GM18502 (cell line): ENCODE data around the gene TRPC6.

Source experiments
- ATAC-seq: cut with Tn5 transposase; IDR thresholded peaks from one replicate; pipeline ENCODE4 v1.9.1; 2021; ENCODE audit warnings: mild to moderate bottlenecking; ENCODE audit not compliant: unreplicated experiment, poor library complexity

Gene TRPC6

GRCh38 chr11:101583251-101584128 lies at the start of gene TRPC6:
Gene TRPC6, minus strand, starts transcription at chr11:101584007. Its CDS starts 504 bp downstream, at chr11:101583503.
- ATAC-seq = no peak

- no peak for ATAC-seq
Measured at GRCh38 chr11:101620026-101620425, 36.2 kb upstream of the TRPC6 start.

DNA sequence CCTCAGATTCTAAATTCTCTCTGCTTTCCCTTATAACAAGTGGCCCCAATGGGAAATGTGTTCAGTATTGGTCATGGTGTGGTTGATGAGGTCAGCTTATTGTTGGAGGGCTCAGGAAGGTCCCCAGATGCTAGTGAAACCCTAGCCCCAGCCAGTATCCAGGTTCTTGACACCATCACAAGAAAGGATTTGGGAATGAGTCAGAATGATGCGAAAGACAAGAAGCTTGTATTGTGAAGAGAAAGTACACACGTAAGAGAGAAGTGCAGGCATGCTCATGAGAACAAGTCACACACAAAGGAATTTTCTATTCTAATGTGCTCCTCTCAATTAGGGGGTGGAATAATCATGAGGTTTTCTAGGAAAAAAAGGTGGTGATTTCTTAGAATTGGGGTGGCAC lies 34.9 kb upstream of the TRPC6 start:
- ATAC-seq = no peak

DNA sequence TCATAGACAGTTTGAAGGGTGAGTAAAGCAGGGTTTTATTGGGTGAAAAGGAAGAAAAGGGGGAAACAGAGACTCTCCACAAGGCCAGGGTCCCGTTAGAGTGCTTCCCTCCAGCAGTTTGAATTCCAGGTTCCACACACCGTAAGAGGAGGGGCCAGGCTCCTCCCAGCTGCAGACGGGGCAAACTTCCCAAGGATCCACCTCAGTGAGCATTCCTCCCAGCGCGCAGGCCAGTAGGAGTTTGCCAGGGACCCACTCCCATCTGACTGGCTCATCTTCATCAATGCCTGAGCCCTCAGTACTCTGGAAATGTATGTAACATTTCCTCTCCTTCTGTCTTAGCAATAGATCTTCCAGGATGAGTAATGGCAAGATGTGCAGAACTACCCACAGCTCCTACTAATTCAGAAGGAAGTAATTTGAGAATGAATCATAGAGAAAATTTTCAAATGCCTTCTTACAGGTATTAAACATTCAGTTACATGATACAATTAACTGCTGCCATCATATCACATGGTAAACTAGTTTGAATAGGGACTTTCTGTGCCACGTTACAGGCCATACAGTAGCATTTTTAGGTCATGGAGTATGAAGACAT lies 34.0 kb upstream of the TRPC6 start:
- no peak for ATAC-seq

DNA sequence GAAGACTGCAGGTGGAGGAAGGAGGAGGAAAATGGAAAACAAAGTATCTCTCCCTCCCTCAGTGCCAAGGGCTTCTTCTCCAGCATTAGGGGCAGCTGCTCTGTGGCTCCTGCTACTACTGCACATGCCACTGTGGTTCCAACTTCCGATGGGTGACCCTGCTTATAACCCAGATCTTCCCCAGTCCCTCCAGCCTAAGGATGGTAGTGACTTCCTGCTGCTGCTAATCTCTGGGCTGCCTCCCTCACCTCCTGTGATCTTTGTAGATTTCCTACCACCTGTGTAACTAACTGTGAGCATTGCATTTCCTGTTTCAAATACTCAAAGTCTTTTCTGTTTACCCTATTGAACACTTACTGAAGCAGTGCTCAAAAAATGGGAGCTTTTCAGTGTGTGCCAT lies 28.7 kb upstream of the TRPC6 start:
- no peak for ATAC-seq

GRCh38 chr11:101600924-101601323 lies 17.1 kb upstream of the TRPC6 start:
- no peak for ATAC-seq

- ATAC-seq = no peak
Measured at GRCh38 chr11:101586965-101587364, 3.2 kb upstream of the TRPC6 start.

DNA sequence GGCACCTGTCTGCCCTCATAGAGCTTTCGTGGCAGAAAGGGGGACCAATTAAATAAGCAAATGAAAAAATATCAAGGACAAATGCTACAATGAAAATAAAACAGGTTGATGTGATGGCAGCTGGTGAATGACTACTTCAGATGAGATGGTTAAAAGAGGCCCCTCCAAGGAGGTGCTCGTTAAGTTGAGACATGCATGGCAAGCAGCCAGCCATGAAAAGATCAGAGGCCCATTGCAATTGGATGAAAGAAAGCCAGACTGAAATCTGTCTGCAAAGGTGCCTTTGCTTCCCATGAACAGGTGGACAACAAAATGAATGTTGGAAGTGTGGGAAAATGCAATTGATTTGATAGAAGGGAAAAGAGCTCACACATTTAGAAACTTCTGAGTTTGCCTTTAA lies 848 bp upstream of the TRPC6 start:
- ATAC-seq = no peak

DNA sequence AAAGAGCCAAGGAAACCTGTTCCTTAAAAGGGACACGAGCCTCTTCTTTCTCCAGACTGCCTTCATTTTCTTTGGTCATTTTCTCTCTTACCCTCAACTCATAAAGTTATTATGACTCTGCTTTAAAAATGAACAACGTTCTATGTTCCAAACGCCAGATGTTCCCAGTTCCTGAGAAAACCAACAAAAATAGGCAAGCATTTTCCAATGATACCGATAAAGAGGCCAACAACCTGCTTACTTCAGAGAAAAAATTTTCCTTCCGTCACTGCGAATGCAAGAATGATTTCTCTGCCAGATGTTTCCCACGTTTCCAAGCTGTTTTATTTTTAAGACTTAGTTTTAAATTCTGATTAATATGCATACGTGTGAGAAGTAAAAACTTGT lies 315 bp upstream of the TRPC6 start:
- ATAC-seq = no peak

DNA sequence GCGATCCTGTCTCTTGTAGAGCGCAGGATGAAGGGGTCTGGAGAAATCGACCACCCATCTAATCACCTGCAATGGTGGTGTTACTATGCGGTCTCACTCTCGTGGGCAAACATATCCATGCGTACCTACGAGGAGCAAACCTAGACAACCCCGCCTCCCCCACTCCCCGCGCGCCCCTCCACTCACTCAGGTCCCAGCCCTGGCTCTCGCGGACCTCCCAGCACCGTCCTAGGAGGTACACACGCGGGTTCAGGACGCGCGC lies 887 bp downstream of the TRPC6 start:
- ATAC-seq = no peak

- no peak for ATAC-seq
Measured at GRCh38 chr11:101582236-101582988, 1.4 kb downstream of the TRPC6 start.

DNA sequence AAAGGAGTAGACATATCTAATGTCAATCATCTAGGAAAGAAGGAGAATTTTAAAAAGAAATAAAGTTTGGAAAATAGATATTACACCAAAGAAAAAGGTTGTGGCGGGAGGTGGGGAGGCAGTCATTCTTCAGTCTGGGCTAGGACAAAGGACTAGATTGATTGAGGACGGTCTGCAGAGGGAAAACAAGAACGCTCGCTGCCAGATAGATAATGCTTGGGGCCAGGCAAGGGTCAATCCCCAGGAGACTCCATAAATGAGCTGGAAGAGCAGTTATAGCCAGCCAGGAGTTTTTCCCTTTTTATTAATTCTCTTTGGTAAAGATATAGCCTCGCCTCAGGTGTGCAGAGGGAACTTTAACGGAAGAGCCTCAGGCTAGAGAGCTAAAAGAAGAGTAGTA lies 6.3 kb downstream of the TRPC6 start:
- ATAC-seq = no peak

GRCh38 chr11:101576456-101576855 lies 7.4 kb downstream of the TRPC6 start:
- ATAC-seq = no peak

- ATAC-seq = no peak
Measured at GRCh38 chr11:101574886-101575285, 8.9 kb downstream of the TRPC6 start.

DNA sequence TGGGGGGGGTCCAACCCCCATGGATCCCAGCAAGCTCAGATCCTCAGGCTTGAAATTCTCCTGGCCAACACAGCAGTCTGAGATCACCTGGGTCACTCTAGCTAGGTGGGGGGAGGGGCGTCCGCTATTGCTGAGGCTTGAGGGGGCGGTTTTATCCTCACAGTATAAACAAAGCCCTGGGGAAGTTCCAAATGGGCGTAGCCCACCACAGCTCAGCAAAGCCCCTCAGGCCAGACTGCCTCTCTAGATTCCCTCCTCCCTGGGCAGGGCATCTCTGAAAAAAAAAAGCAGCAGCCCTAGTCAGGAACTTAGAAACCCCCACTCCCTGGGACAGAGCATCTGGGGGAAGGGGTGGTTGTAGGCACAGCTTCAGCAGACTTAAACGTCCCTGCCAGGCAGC lies 16.7 kb downstream of the TRPC6 start:
- no peak for ATAC-seq

DNA sequence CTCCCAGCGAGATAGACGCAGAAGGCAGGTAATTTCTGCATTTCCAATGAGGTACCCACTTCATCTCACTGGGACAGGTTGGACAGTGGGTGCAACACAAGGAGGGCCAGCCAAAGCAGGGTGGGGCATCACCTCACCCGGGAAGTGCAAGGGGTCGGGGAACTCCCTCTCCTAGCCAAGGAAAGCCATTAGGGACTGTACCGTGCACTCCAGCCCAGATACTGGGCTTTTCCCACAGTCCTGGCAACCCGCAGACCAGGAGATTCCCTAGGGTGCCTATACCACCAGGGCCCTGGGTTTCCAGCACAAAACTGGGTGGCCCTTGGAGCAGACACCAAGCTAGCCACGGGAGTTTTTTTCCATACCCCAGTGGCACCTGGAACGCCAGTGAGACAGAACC lies 17.2 kb downstream of the TRPC6 start:
- no peak for ATAC-seq

DNA sequence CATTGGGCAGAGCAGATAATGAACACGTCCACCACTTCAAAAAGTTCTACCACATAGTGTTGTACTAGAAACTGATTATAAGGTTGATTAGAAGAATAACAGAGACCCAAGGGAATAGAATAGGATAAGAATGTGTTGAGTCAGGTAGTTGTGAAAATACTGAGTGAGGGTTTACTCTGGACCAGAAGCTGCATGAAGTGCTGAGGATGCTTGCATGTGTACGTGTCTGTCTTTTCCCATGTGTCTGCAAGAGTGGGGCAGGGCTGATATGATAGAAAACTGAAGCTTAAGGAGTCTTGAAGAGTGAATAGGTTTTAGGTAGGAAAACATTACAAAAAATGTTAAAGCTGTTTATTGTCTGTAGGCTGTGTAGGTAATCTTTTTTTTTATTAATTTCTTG lies 20.6 kb downstream of the TRPC6 start:
- no peak for ATAC-seq

DNA sequence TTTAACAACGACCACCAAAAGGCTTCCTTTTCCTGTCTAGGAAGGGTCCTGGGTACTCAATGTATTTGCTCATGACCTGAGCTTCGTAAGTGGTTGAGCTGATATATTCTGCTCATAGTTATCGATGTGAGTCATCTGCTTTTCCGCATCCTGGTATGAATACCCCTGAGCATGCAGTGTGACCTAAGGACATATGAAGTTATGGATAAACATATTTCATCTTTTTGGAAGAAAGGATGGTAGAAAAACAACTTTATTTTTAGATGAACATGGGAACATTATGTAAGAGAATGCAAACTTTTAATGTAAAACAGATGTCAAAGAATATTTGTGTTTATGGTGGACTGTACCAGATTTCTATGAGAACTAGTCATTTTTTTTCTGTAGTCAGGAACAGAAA lies 28.4 kb downstream of the TRPC6 start:
- no peak for ATAC-seq

GRCh38 chr11:101553891-101554292 lies 29.9 kb downstream of the TRPC6 start:
- peak; percentile 98 for ATAC-seq

DNA sequence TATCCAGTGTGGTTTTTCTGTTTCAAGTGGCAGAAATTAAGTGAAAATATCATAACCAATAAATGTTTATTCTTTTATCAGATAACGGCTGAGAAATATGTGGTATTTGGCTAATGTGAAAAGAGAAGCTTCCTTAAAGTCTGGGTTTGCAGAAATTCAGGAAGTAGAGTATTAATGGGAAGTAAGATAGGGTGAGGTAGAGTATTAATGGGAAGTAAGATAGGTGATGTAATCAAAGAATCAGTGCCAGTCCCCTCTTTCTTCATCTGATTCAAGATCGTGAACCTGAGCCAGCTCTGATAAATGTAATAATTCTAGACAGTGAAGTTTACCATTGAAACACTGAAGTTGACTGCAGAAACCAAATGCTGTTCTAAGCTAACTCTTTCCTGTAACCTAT lies 30.9 kb downstream of the TRPC6 start:
- ATAC-seq = no peak

DNA sequence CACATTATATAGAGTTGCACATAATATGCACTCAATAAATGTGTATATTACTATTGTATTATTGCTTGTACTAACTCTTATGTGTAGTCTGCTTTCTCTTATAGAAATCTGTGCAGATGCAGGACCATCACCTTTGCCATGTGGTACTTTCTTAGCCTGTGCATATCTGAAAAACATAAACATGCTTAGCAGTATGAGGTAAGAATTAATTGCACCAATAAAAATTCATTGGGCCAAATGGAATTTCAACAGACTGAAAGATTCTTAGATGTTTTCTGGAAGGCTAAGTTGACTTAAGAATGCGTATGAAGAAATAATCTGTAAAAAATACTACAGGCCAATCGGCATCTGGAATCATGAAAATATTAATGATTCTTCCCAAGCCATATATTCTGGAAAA lies 55.3 kb downstream of the TRPC6 start:
- ATAC-seq = no peak
